VCaP (cell line): ENCODE data around the gene PPP1R7.

Experiments used
- H3K27ac ChIP-seq: fragments of 450-650 bp; 2 replicates; pipeline ENCODE4 v1.5.1; 2017
- CTCF ChIP-seq: fragments of 450-650 bp; conservative IDR thresholded peaks from 2 replicates; pipeline ENCODE4 v1.5.1; 2017; ENCODE audit warnings: mild to moderate bottlenecking, moderate library complexity

The PPP1R7 gene

GRCh38 chr2:241115361-241115760 lies 34.9 kb upstream of the PPP1R7 start:
- TF ChIP-seq CTCF: no peak
- no peak overlapping the region for H3K27ac ChIP-seq

- no peak overlapping the region for H3K27ac ChIP-seq
- no peak for TF ChIP-seq CTCF
Observed at GRCh38 chr2:241116606-241117560, 33.4 kb upstream of the PPP1R7 start.

GRCh38 chr2:241118737-241119505 lies 31.3 kb upstream of the PPP1R7 start:
- TF ChIP-seq CTCF: no peak
- H3K27ac ChIP-seq: no peak overlapping the region

GRCh38 chr2:241120440-241120839 lies 29.8 kb upstream of the PPP1R7 start:
- TF ChIP-seq CTCF: no peak
- H3K27ac ChIP-seq: no peak overlapping the region

GRCh38 chr2:241121008-241121407 lies 29.3 kb upstream of the PPP1R7 start:
- H3K27ac ChIP-seq: no peak overlapping the region
- no peak for TF ChIP-seq CTCF

- H3K27ac ChIP-seq: peak overlapping the region; percentile 81
- TF ChIP-seq CTCF: no peak
Observed at GRCh38 chr2:241122376-241123002, 27.8 kb upstream of the PPP1R7 start.
